SU-DHL-6 (cell line): Measurements from ENCODE around the gene SULT2B1.

Experiments
- H2AFZ ChIP-seq: fragments of 200-600 bp; sonication (generic); 2 replicates; pipeline ENCODE4 v1.6.1; 2014; ENCODE audit warnings: low read depth, mild to moderate bottlenecking, moderate library complexity, mixed read lengths, antibody characterized with exemption, low read length; ENCODE audit not compliant: severe bottlenecking
- H3F3A ChIP-seq: fragments of 200-600 bp; shearing (Covaris generic); 2 replicates; pipeline ENCODE4 v1.6.0; 2016; ENCODE audit warnings: antibody characterized with exemption, mild to moderate bottlenecking; ENCODE audit not compliant: insufficient read depth
- H3K27ac ChIP-seq: fragments of 200-600 bp; sonication (generic); 2 replicates; pipeline ENCODE4 v1.5.1; 2016; ENCODE audit warnings: low read depth, mild to moderate bottlenecking, low read length, moderate library complexity, mixed read lengths
- H3K27me3 ChIP-seq: fragments of 200-600 bp; sonication (generic), shearing (Covaris generic); 2 replicates; pipeline ENCODE4 v1.6.0; 2014; ENCODE audit warnings: mild to moderate bottlenecking, low read length
- H3K36me3 ChIP-seq: fragments of 200-600 bp; sonication (generic); 2 replicates; pipeline ENCODE4 v1.6.1; 2014; ENCODE audit warnings: mild to moderate bottlenecking, low read length, mixed read lengths
- H3K4me2 ChIP-seq: fragments of 300-600, 200-600 bp; shearing (Covaris generic), sonication (generic); 2 replicates; pipeline ENCODE4 v1.6.0; 2014; ENCODE audit warnings: low read length, low read depth, mild to moderate bottlenecking; ENCODE audit not compliant: poor library complexity, severe bottlenecking
- H3K4me3 ChIP-seq: fragments of 200-600 bp; sonication (generic); 2 replicates; pipeline ENCODE4 v1.5.1; 2014; ENCODE audit warnings: antibody characterized with exemption, low read length, mild to moderate bottlenecking, mixed read lengths; ENCODE audit not compliant: insufficient read depth, poor library complexity, severe bottlenecking
- H3K79me2 ChIP-seq: fragments of 200-600 bp; sonication (generic); 2 replicates; pipeline ENCODE4 v1.6.1; 2014; ENCODE audit warnings: mild to moderate bottlenecking, low read length, moderate library complexity; ENCODE audit not compliant: insufficient read depth
- H3K9ac ChIP-seq: fragments of 200-600 bp; sonication (generic); 2 replicates; pipeline ENCODE4 v1.7.0; 2014; ENCODE audit warnings: mild to moderate bottlenecking, low read length
- H3K9me2 ChIP-seq: fragments of 200-600 bp; sonication (generic); replicated peaks from 2 replicates; pipeline ENCODE4 v1.6.1; 2014; ENCODE audit warnings: low read length; ENCODE audit not compliant: insufficient read depth
- H3K9me3 ChIP-seq: fragments of 200-600 bp; sonication (generic); 2 replicates; pipeline ENCODE4 v1.6.1; 2014; ENCODE audit warnings: low read length, mixed read lengths; ENCODE audit not compliant: insufficient read depth
- H4K20me1 ChIP-seq: fragments of 200-600 bp; sonication (generic); 2 replicates; pipeline ENCODE4 v1.6.1; 2014; ENCODE audit warnings: low read depth, mild to moderate bottlenecking, antibody characterized with exemption, low read length, moderate library complexity, mixed read lengths
- CTCF ChIP-seq: fragments of 200-600 bp; sonication (generic); IDR thresholded peaks from one replicate; pipeline ENCODE4 v1.5.1; 2017; ENCODE audit warnings: antibody characterized with exemption, mild to moderate bottlenecking, low read length, moderate library complexity; ENCODE audit not compliant: insufficient read depth, poor library complexity, severe bottlenecking
- EZH2phosphoT487 ChIP-seq: fragments of 200-600 bp; sonication (generic), shearing (Covaris generic); conservative IDR thresholded peaks from 2 replicates; pipeline ENCODE4 v1.6.1; 2018; ENCODE audit warnings: mild to moderate bottlenecking, antibody characterized with exemption, low read length, moderate library complexity, mixed read lengths

SULT2B1 gene

GRCh38 chr19:48611872-48612271 is 59.9 kb downstream of the SULT2B1 start:
- no peak overlapping the region for H3K4me3 ChIP-seq
- H3K9ac ChIP-seq = no peak overlapping the region
- H3K27ac ChIP-seq = no peak overlapping the region
- no peaks in the 10 kb centered on the region for H3K9me3 ChIP-seq
- TF ChIP-seq CTCF = no peak
- no peaks in the 10 kb centered on the region; the same call in 1 of the 2 replicates for H4K20me1 ChIP-seq
- no peak overlapping the region for H2AFZ ChIP-seq
- peaks cover 9% of the 10 kb centered on the region; the same call in 1 of the 2 replicates for H3K79me2 ChIP-seq
- peaks cover 3% of the 10 kb centered on the region; the same call in 1 of the 2 replicates for H3K36me3 ChIP-seq
- peaks cover 5% of the 10 kb centered on the region for H3F3A ChIP-seq
- H3K27me3 ChIP-seq = no peaks in the 10 kb centered on the region
- no peak overlapping the region for H3K4me2 ChIP-seq
- H3K9me2 ChIP-seq = no peaks in the 10 kb centered on the region

- Histone ChIP-seq H3K27ac (no peak overlapping the region), H3K36me3 (peaks cover 13% of the 10 kb centered on the region), H3K9me3 (no peaks in the 10 kb centered on the region), H2AFZ (no peak overlapping the region), H3K9me2 (no peaks in the 10 kb centered on the region), H4K20me1 (peaks cover 14% of the 10 kb centered on the region), H3K79me2 (peaks cover 23% of the 10 kb centered on the region), H3K27me3 (no peaks in the 10 kb centered on the region), H3F3A (peaks cover 15% of the 10 kb centered on the region), H3K4me2 (no peak overlapping the region), H3K9ac (no peak overlapping the region), H3K4me3 (no peak overlapping the region)
- TF ChIP-seq EZH2phosphoT487 (no peak), CTCF (no peak)
Measured at GRCh38 chr19:48613024-48613851, 61.3 kb downstream of the SULT2B1 start.

- Histone ChIP-seq H3K79me2 (peaks cover 30% of the 10 kb centered on the region), H3F3A (peaks cover 20% of the 10 kb centered on the region), H3K27me3 (no peaks in the 10 kb centered on the region), H3K9me2 (no peaks in the 10 kb centered on the region), H4K20me1 (peaks cover 14% of the 10 kb centered on the region), H3K9me3 (no peaks in the 10 kb centered on the region), H3K27ac (no peak overlapping the region), H3K4me3 (no peak overlapping the region), H3K4me2 (no peak overlapping the region), H2AFZ (no peak overlapping the region), H3K9ac (no peak overlapping the region), H3K36me3 (peaks cover 16% of the 10 kb centered on the region)
- no peak for TF ChIP-seq CTCF
Measured at GRCh38 chr19:48613852-48614435, 62.0 kb downstream of the SULT2B1 start.
